Neutrophil (primary cell): Measurements from ENCODE around the gene TMEM217.
"Not testable (repeated sequence)": the region's sequence is repeated elsewhere in the genome, so short reads cannot be mapped to it uniquely, and the experiment has no call there.

Experiments
- H3K27ac ChIP-seq: fragments of 200-600 bp; sonication (generic); 2 replicates; pipeline ENCODE4 v1.5.1; 2016; ENCODE audit warnings: mild to moderate bottlenecking, moderate library complexity
- H3K27me3 ChIP-seq: fragments of 200-600 bp; sonication (generic); 2 replicates; pipeline ENCODE4 v1.6.0; 2016; ENCODE audit warnings: mild to moderate bottlenecking
- H3K36me3 ChIP-seq: fragments of 200-600 bp; sonication (generic); 2 replicates; pipeline ENCODE4 v1.5.1; 2017
- H3K4me1 ChIP-seq, 2 experiments: fragments of 200-600 bp in 1 of 2; sonication (generic) in 1 of 2; 1 replicate in 1 of 2; 2 replicates in 1 of 2; pipeline versions ENCODE4 v1.5.1 to v1.6.1; 2013 to 2016; ENCODE audit warnings: low read depth in 1 of 2, low read length in 1 of 2, mild to moderate bottlenecking in 1 of 2, moderate library complexity in 1 of 2; ENCODE audit not compliant: control insufficient read depth in 1 of 2, insufficient read depth in 1 of 2
- H3K4me3 ChIP-seq, 2 experiments: fragments of 200-600 bp in 1 of 2; sonication (generic) in 1 of 2; 1 replicate in 1 of 2; 2 replicates in 1 of 2; pipeline ENCODE4 v1.5.1; 2013 to 2016; ENCODE audit warnings: low read depth in 1 of 2, low read length in 1 of 2, mild to moderate bottlenecking in 1 of 2, moderate library complexity in 1 of 2
- H3K9me3 ChIP-seq: fragments of 200-600 bp; sonication (generic); 2 replicates; pipeline ENCODE4 v1.5.1; 2016
- CTCF ChIP-seq: fragments of 200-600 bp; sonication (generic); IDR thresholded peaks from 2 replicates; pipeline ENCODE4 v1.5.1; 2016; ENCODE audit warnings: antibody characterized with exemption

The TMEM217 gene

GRCh38 chr6:37192666-37193065 lies 65.3 kb downstream of the TMEM217 start:
- TF ChIP-seq CTCF: no peak
- H3K4me1 ChIP-seq: peaks cover 12 to 17% of the 10 kb centered on the region in 2 experiments
- no peak overlapping the region for H3K27ac ChIP-seq
- no peaks in the 10 kb centered on the region for H3K27me3 ChIP-seq
- H3K36me3 ChIP-seq: no peaks in the 10 kb centered on the region
- H3K9me3 ChIP-seq: no peaks in the 10 kb centered on the region
- no peak overlapping the region for H3K4me3 ChIP-seq

GRCh38 chr6:37190159-37190535 lies 67.8 kb downstream of the TMEM217 start:
- Histone ChIP-seq H3K27ac (peak overlapping the region; percentile 23), H3K9me3 (no peaks in the 10 kb centered on the region), H3K36me3 (no peaks in the 10 kb centered on the region), H3K27me3 (no peaks in the 10 kb centered on the region), H3K4me3 (no peak overlapping the region), H3K4me1 (peaks cover 30 to 40% of the 10 kb centered on the region in 2 experiments)
- no peak for TF ChIP-seq CTCF

- H3K36me3 ChIP-seq: no peaks in the 10 kb centered on the region
- TF ChIP-seq CTCF: no peak
- no peaks in the 10 kb centered on the region for H3K27me3 ChIP-seq
- H3K9me3 ChIP-seq: no peaks in the 10 kb centered on the region
- no peak overlapping the region for H3K27ac ChIP-seq
- H3K4me3 ChIP-seq: no peak overlapping the region
- peaks cover 34 to 50% of the 10 kb centered on the region in 2 experiments for H3K4me1 ChIP-seq
Observed at GRCh38 chr6:37188962-37189510, 68.9 kb downstream of the TMEM217 start.

- Histone ChIP-seq H3K27me3 (no peaks in the 10 kb centered on the region), H3K27ac (no peak overlapping the region), H3K4me1 (peaks cover 49 to 64% of the 10 kb centered on the region in 2 experiments), H3K9me3 (no peaks in the 10 kb centered on the region), H3K4me3 (no peak overlapping the region), H3K36me3 (no peaks in the 10 kb centered on the region)
- no peak for TF ChIP-seq CTCF
Observed at GRCh38 chr6:37187321-37188022, 70.5 kb downstream of the TMEM217 start.

- not testable (repeated sequence) for H3K36me3 ChIP-seq, H3K27me3 ChIP-seq, H3K9me3 ChIP-seq
- peaks cover 54 to 75% of the 10 kb centered on the region in 2 experiments for H3K4me1 ChIP-seq
- H3K4me3 ChIP-seq: peak overlapping the region in 1 of 2 experiments; percentile 5
- peak overlapping the region; percentile 57 for H3K27ac ChIP-seq
Observed at GRCh38 chr6:37185949-37186720, 71.8 kb downstream of the TMEM217 start.
